HG02678 (cell line): ENCODE data around the gene ROGDI.
A peak's percentile ranks its signal among the peaks of the same experiment; 100 is the strongest.

Experiments used
- ATAC-seq: cut with Tn5 transposase; IDR thresholded peaks from one replicate; pipeline ENCODE4 v1.9.1; 2021; ENCODE audit warnings: mild to moderate bottlenecking, moderate library complexity; ENCODE audit not compliant: unreplicated experiment

ROGDI gene

GRCh38 chr16:4768549-4769305, 33.7 kb downstream of the ROGDI start:
- peak; percentile 73 for ATAC-seq

- ATAC-seq: no peak
Observed at GRCh38 chr16:4767872-4768548, 34.4 kb downstream of the ROGDI start.

- ATAC-seq: peak; percentile 84
Observed at GRCh38 chr16:4766875-4767628, 35.4 kb downstream of the ROGDI start, which contains the start of gene ZNF500. Gene ZNF500, minus strand, starts transcription at chr16:4767162. Its CDS starts 1,184 bp downstream, at chr16:4765978.

GRCh38 chr16:4765511-4766474, 36.6 kb downstream of the ROGDI start:
- ATAC-seq: no peak

- ATAC-seq: no peak
Observed at GRCh38 chr16:4763791-4764190, 38.6 kb downstream of the ROGDI start.

- no peak for ATAC-seq
Observed at GRCh38 chr16:4762205-4762604, 40.2 kb downstream of the ROGDI start.

- ATAC-seq: no peak
Observed at GRCh38 chr16:4760221-4760910, 42.1 kb downstream of the ROGDI start.

GRCh38 chr16:4755687-4756086, 46.7 kb downstream of the ROGDI start:
- ATAC-seq: no peak

GRCh38 chr16:4754865-4755264, 47.6 kb downstream of the ROGDI start:
- ATAC-seq: no peak

GRCh38 chr16:4753227-4753626, 49.2 kb downstream of the ROGDI start:
- no peak for ATAC-seq

GRCh38 chr16:4752351-4753100, 49.9 kb downstream of the ROGDI start:
- ATAC-seq: no peak

- no peak for ATAC-seq
Observed at GRCh38 chr16:4750896-4751295, 51.5 kb downstream of the ROGDI start.

- ATAC-seq: no peak
Observed at GRCh38 chr16:4749700-4750257, 52.7 kb downstream of the ROGDI start.

GRCh38 chr16:4748682-4749411, 53.6 kb downstream of the ROGDI start:
- ATAC-seq: no peak

- no peak for ATAC-seq
Observed at GRCh38 chr16:4747906-4748681, 54.3 kb downstream of the ROGDI start.

- no peak for ATAC-seq
Observed at GRCh38 chr16:4746991-4747574, 55.4 kb downstream of the ROGDI start.
